ENCODE results near the gene NDUFA6.
"Not testable (repeated sequence)": the region's sequence is repeated elsewhere in the genome, so short reads cannot be mapped to it uniquely, and the experiment has no call there.

Gene NDUFA6

DNA sequence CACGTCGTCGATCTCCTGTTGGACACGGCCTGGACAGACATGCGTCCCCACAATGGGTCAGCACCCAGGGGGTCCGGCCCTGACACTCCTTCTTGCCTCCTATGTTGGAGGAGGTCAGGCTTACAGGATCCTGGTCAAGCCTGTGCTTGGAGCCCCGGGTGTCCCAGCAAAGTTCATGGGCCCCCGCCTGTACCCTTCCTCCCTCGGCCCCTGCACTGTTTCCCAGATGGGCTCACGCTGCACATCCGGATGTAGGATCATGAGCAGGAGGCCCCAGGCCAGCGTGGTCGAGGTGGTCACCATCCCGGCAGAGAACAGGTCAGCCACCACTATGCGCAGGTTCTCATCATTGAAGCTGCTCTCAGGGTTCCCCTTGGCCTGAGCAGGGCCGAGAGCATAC lies 37.0 kb upstream of the NDUFA6 start:
- no peaks in the 10 kb centered on the region for H3K36me3 ChIP-seq (ENCODE audit: insufficient read depth, low read length)
- H3K9ac ChIP-seq (ENCODE audit: low read depth, low read length), result no peak overlapping the region
- H3K9me3 ChIP-seq (ENCODE audit: control insufficient read depth, insufficient read depth, low read length), result no peaks in the 10 kb centered on the region
- H3K4me1 ChIP-seq (ENCODE audit: insufficient read depth, low read length), result no peaks in the 10 kb centered on the region

DNA sequence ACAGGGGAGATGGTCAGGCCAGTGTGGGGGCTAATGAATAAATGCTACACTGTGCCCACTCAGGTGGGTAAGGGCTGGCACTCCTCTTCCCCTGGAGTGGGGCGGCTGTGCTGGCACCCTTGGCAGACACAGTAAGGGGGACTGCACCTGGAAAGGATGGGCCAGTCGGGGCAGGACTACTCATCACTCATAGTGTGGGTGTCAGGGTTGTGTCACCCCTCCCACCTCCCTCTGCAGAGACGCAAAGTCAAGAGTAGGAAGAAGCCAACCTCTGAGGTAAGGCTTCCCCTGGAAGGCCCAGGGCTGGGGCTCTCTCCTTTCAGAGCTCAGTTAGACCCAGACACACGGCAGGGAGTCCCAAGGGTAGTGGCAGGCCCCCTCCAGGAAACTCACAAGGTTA lies 33.0 kb upstream of the NDUFA6 start:
- not testable (repeated sequence) for H3K4me1 ChIP-seq (ENCODE audit: insufficient read depth, low read length); H3K9me3 ChIP-seq (ENCODE audit: control insufficient read depth, insufficient read depth, low read length); H3K9ac ChIP-seq (ENCODE audit: low read depth, low read length); H3K36me3 ChIP-seq (ENCODE audit: insufficient read depth, low read length)

DNA sequence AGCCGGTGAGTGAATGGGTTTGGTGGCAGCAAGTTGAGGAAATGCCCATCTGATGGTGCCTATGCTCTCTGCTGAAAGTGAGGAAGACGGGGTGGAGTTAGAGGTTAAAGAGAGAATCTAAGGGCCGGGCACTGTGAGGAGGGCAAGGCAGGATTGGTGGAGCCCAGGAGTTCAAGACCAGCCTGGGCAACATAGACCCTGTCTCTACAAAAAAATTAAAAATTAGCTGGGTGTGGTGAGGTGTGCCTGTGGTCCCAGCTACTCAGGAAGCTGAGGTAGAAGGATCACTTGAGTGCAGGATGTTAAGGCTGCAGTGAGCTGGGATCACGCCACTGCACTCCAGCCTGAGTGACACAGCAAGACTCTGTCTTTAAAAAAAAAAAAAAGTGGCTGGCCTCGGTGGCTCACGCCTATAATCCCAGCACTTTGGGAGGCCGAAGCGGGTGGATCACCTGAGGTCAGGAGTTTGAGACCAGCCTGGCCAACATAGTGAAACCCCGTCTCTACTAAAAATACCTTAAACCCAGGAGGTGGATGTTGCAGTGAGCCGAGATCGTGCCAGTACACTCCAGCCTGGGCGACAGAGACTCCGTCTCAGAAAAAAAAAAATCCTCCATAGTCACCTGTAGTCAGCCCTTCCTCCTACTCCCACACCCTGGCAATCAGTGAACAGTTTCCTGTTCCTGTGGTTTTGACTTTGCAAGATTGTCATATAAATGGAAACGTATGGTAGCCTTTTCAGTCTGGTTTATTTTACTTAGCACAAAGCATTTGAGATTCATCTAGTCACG lies 29.9 kb upstream of the NDUFA6 start:
- not testable (repeated sequence) for H3K36me3 ChIP-seq (ENCODE audit: insufficient read depth, low read length); H3K9ac ChIP-seq (ENCODE audit: low read depth, low read length); H3K9me3 ChIP-seq (ENCODE audit: control insufficient read depth, insufficient read depth, low read length); H3K4me1 ChIP-seq (ENCODE audit: insufficient read depth, low read length)

DNA sequence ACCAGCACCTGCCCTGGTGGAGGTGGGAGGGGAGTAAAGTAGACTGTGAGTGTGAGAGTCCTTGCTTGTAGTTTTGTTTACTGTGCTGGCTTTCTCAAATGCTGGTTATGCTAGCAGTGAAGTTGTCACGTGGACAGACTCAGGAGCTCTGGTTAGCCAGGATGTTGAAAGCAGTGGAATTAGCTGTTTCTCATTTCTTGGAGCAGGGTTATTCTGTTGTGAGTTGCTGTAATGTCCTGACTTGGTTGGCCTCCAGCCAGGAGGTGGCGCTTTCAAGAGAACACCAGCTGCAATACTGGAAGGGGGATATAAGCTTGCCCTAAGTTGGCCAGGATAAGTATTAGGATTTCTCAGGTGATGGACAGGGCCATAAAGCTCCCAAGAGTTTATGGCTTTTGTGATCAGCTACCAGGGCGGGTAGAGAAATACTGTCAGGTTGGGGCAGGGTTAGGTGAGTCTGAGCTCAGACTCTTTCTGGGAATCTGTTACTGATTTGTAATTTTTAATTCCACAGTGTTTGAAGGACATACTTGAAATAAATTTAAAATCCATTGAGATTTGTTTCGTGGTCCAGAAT lies 26.4 kb upstream of the NDUFA6 start:
- H3K9me3 ChIP-seq (ENCODE audit: control insufficient read depth, insufficient read depth, low read length), result peaks cover 6% of the 10 kb centered on the region; the same call in 1 of the 2 replicates
- H3K9ac ChIP-seq (ENCODE audit: low read depth, low read length), result no peak overlapping the region
- H3K36me3 ChIP-seq (ENCODE audit: insufficient read depth, low read length), result no peaks in the 10 kb centered on the region

DNA sequence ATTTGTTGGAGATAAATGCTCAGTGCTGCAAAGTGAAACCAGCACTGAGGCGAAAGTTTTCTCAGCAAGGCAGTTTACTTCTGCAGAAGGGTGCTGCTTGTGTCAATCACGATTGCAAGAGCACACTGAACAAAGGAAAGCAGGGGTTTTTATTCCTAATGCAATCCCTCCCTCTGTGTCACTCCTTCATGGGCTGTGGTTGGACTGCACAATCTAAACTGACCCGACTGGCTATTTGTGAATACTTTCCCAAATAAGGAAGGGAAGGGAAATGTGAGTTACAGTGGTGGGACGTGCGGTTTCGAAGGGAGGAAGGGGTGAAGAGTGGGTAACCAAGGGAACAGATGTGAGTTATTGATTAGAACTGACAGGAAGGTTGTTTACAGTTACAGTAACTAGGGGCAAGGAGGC lies 24.9 kb upstream of the NDUFA6 start:
- not testable (repeated sequence) for H3K36me3 ChIP-seq (ENCODE audit: insufficient read depth, low read length); H3K9me3 ChIP-seq (ENCODE audit: control insufficient read depth, insufficient read depth, low read length); H3K9ac ChIP-seq (ENCODE audit: low read depth, low read length); H3K4me1 ChIP-seq (ENCODE audit: insufficient read depth, low read length)

More for the DNA sequence above, 26.4 kb upstream of the NDUFA6 start:
- H3K4me1 ChIP-seq (ENCODE audit: insufficient read depth, low read length), result no peaks in the 10 kb centered on the region

DNA sequence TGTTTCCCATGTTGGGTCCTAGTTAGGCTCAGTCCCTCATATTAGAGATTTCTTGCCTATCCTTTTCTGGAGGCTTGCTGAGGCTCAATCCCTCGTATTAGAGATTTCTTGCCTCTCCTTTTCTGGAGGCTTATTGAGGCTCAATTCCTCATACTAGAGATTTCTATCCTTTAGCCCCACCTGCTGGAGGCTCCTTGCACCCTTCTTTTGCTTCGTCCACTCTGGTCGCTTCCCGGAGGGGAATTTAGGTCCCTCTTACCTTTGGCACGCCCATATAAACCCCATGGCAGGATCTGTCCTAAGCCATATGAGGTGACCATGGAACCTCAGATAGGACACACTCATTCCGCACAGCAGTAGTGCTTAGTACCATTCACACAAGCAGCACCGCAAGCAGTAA lies 24.1 kb upstream of the NDUFA6 start:
- Histone ChIP-seq H3K9ac (ENCODE audit: low read depth, low read length) (no peak overlapping the region), H3K36me3 (ENCODE audit: insufficient read depth, low read length) (no peaks in the 10 kb centered on the region), H3K4me1 (ENCODE audit: insufficient read depth, low read length) (no peaks in the 10 kb centered on the region), H3K9me3 (ENCODE audit: control insufficient read depth, insufficient read depth, low read length) (peaks cover 6% of the 10 kb centered on the region; the same call in 1 of the 2 replicates)

DNA sequence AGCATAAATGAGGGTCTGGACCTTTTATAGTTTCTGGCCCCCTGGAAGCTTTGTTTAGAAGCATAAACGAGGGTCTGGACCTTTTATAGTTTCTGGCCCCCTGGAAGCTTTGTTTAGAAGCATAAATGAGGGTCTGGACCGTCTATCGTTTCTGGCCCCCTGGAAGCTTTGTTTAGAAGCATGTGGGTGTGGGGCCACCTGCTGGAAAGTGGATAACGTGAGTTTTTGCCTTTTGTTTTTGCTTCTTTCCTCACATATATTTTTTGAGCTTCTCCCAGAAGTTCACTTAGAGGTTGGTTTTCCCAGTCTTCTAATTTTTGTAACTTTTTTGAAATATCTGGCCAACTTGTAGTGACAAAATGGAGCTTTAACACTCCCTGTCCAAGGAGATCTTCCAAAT lies 22.2 kb upstream of the NDUFA6 start:
- not testable (repeated sequence) for H3K9me3 ChIP-seq (ENCODE audit: control insufficient read depth, insufficient read depth, low read length); H3K4me1 ChIP-seq (ENCODE audit: insufficient read depth, low read length); H3K9ac ChIP-seq (ENCODE audit: low read depth, low read length); H3K36me3 ChIP-seq (ENCODE audit: insufficient read depth, low read length)

DNA sequence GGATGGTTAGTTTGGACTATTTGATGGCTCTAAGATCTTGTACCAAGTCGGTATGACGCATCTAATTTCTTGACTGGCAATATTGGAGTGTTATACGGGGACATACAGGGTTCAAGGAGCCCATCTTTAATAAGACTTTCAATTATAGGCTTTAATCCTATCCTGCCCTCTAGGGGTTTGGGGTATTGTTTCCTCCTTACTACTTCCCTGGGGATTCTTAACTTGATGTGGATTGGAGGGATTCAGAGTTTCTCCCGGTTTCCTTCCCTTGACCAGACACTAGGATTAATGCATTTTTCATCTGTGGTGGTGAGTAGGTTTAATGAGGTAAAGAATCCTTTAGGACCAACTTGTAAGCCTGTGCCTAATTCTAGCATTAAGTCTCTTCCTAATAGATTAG lies 21.2 kb upstream of the NDUFA6 start:
- no peaks in the 10 kb centered on the region for H3K4me1 ChIP-seq (ENCODE audit: insufficient read depth, low read length)
- no peaks in the 10 kb centered on the region for H3K36me3 ChIP-seq (ENCODE audit: insufficient read depth, low read length)
- H3K9me3 ChIP-seq (ENCODE audit: control insufficient read depth, insufficient read depth, low read length), result peaks cover 6% of the 10 kb centered on the region; the same call in 1 of the 2 replicates
- no peak overlapping the region for H3K9ac ChIP-seq (ENCODE audit: low read depth, low read length)

DNA sequence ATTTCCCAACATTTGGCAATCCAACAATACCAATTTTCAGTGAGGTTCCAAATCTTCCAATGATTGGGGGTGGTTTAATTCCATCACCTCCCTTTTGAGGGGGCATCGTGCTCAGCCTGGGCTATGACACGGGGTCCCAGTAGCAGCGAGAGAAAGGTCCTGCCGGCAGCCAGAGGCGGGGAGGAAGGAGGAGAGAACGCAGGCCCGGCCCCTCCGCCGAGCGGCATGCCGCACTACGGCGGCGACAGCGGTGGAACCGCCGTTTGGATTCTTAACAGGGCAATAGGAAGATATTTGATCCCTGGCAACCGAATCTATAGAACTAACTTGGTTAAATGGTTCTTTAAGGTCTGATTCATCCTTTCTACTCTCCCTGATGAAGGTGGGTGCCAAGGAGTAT lies 18.3 kb upstream of the NDUFA6 start:
- Histone ChIP-seq H3K36me3 (ENCODE audit: insufficient read depth, low read length) (no peaks in the 10 kb centered on the region), H3K9me3 (ENCODE audit: control insufficient read depth, insufficient read depth, low read length) (peaks cover 12% of the 10 kb centered on the region), H3K4me1 (ENCODE audit: insufficient read depth, low read length) (no peaks in the 10 kb centered on the region), H3K9ac (ENCODE audit: low read depth, low read length) (no peak overlapping the region)

DNA sequence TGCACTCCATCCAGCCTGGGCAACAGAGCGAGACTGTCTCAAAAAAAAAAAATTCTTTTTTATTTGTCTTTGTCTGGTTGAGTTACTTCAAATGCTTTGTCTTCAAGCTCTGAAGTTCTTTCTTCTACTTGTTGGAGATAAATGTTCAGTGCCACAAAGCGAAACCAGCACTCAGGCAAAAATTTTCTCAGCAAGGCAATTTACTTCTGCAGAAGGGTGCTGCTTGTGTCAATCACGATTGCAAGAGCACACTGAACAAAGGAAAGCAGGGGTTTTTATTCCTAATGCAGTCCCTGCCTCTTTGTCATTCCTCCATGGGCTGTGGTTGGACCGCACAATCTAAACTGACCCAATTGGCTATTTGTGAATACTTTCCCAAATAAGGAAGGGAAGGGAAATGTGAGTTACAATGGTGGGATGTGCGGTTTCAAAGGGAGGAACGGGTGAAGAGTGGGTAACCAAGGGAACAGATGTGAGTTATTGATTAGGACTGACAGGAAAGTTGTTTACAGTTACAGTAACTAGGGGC lies 13.8 kb upstream of the NDUFA6 start:
- H3K4me1 ChIP-seq (ENCODE audit: insufficient read depth, low read length); H3K9ac ChIP-seq (ENCODE audit: low read depth, low read length); H3K36me3 ChIP-seq (ENCODE audit: insufficient read depth, low read length): not testable (repeated sequence)
- H3K9me3 ChIP-seq (ENCODE audit: control insufficient read depth, insufficient read depth, low read length), result peaks cover 12% of the 10 kb centered on the region

DNA sequence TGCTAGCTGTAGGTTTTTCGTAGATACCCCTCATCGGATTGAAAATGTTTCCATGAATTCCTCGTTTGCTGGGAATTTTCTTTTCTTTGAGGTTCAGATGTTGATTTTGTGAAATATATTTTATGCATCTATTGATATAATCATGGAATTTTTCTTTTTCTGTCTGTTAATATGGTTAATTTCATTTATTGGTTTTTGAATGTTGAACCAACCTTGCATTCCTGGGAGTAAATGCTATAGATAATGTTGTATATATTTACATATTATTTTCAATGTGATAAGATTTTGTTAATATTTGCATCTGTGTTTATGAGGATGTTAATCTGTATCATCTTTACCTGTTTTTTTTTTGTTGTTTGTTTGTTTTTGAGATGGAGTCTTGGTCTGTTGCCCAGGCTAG lies 10.6 kb upstream of the NDUFA6 start:
- peaks cover 12% of the 10 kb centered on the region for H3K9me3 ChIP-seq (ENCODE audit: control insufficient read depth, insufficient read depth, low read length)
- no peaks in the 10 kb centered on the region for H3K36me3 ChIP-seq (ENCODE audit: insufficient read depth, low read length)
- no peaks in the 10 kb centered on the region for H3K4me1 ChIP-seq (ENCODE audit: insufficient read depth, low read length)
- H3K9ac ChIP-seq (ENCODE audit: low read depth, low read length), result no peak overlapping the region

DNA sequence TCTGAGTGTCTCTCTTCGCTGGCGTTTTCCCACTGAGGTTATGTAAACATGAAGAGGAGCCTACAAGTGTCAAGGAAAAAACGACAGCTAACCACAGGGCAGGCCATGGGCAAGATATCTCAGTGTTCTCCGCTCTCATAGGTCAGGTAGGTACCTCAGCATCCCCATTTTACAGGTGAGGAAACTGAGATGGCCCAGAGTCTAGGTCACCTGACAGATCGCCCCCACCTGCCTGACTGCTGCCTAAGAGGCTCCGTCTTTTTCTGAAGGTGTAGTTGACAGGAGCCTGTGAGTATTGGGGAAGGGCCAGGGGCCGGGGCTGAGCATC lies 847 bp upstream of the NDUFA6 start:
- Histone ChIP-seq H3K9me3 (ENCODE audit: control insufficient read depth, insufficient read depth, low read length) (peaks cover 3% of the 10 kb centered on the region; the same call in 1 of the 2 replicates), H3K9ac (ENCODE audit: low read depth, low read length) (peak overlapping the region; percentile 70), H3K36me3 (ENCODE audit: insufficient read depth, low read length) (peaks cover 5% of the 10 kb centered on the region; the same call in 1 of the 2 replicates), H3K4me1 (ENCODE audit: insufficient read depth, low read length) (no peaks in the 10 kb centered on the region)

DNA sequence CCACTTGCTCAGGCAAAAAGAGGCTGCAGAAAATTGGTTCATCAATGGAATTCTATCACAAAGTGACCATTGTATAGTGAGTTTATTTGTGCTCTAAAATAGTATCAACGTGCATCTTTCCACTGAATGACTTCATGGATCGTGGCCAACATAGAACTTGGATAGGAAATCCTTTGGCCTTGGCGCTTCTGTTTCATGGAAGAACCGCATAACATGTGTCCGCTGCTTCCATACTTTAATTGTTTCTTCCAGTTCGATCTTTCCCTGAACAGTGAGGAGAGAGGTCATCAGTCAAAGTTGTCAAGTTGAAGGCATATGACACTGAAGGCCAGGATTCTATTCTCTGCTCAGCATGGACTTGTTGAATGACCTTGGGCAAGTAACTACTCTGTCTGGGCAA lies 4.5 kb downstream of the NDUFA6 start:
- Histone ChIP-seq H3K9me3 (ENCODE audit: control insufficient read depth, insufficient read depth, low read length) (no peaks in the 10 kb centered on the region), H3K4me1 (ENCODE audit: insufficient read depth, low read length) (no peaks in the 10 kb centered on the region), H3K36me3 (ENCODE audit: insufficient read depth, low read length) (peaks cover 6% of the 10 kb centered on the region; the same call in 1 of the 2 replicates), H3K9ac (ENCODE audit: low read depth, low read length) (no peak overlapping the region)

DNA sequence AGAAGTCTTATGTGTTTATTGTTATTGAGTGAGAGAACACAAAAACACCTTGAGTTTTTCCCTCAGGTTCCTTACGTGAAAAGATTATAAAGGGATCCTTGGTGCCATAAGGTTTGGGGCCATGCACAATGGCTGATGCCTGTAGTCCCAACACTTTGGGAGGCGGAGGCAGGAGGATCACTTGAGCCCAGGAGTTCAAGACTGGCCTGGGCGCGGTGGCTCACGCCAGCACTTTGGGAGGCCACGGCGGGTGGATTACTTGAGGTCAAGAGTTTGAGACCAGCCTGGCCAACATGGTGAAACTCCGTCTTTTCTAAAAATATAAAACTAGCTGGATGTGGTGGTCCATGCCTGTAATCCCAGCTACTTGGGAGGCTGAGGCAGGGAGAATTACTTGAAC lies 5.7 kb downstream of the NDUFA6 start:
- no peaks in the 10 kb centered on the region; the same call in 1 of the 2 replicates for H3K4me1 ChIP-seq (ENCODE audit: insufficient read depth, low read length)
- H3K36me3 ChIP-seq (ENCODE audit: insufficient read depth, low read length), result peaks cover 6% of the 10 kb centered on the region; the same call in 1 of the 2 replicates
- no peaks in the 10 kb centered on the region for H3K9me3 ChIP-seq (ENCODE audit: control insufficient read depth, insufficient read depth, low read length)
- H3K9ac ChIP-seq (ENCODE audit: low read depth, low read length), result no peak overlapping the region

DNA sequence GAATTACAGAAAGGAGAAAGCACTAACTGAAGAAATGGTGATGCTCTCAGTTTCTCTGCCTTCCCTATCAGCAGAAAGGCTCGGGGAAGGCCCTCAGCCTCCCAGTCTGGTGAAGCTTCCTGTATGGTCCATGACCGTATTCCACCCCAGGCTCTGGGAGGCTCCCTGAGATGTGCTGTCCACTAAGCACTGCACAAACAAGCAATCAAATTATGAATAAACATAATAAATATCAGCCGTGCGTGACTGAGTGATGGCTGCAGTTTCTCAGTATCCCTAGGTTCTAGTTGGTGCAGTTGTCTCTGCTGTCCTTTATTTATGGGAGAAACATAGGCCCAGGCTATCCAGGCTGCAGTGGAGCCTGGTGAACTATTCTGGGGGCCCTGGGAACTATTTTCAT lies 7.5 kb downstream of the NDUFA6 start:
- Histone ChIP-seq H3K9me3 (ENCODE audit: control insufficient read depth, insufficient read depth, low read length) (no peaks in the 10 kb centered on the region), H3K4me1 (ENCODE audit: insufficient read depth, low read length) (peaks cover 3% of the 10 kb centered on the region; the same call in 1 of the 2 replicates), H3K9ac (ENCODE audit: low read depth, low read length) (no peak overlapping the region), H3K36me3 (ENCODE audit: insufficient read depth, low read length) (peaks cover 6% of the 10 kb centered on the region; the same call in 1 of the 2 replicates)
